WTC11 (cell line): Measurements from ENCODE around the gene MOB4. TPM values are rescaled to one million over a fixed set of nuclear protein-coding genes. Genes with fewer than 3 reads are reported as not detected.

ENCODE experiments used
- ATAC-seq: fragments of 200-7000 bp; cut with Tn5 transposase; 2 replicates; pipeline ENCODE4 v1.10.0; 2021; ENCODE audit warnings: mild to moderate bottlenecking, moderate library complexity
- CTCF ChIA-PET: fragments of 300-600 bp; sonication (Branson Sonifier 250); formaldehyde crosslinking; loops from one replicate; lab custom pipeline; 2021; ENCODE audit warnings: antibody characterized with exemption; lab: Charles Lee
- POLR2A ChIA-PET: fragments of 350-600 bp; sonication (Branson Sonifier 250); formaldehyde crosslinking; loops from one replicate; lab custom pipeline; 2021; ENCODE audit warnings: antibody characterized with exemption; lab: Charles Lee
- DNase-seq: peaks from one replicate; pipeline ENCODE4 v3.0.0; 2021; ENCODE audit warnings: low spot score
- H3K27ac Mint-ChIP-seq: 2 replicates; pipeline ENCODE4 v1.8.0; 2021; ENCODE audit warnings: mixed read lengths
- H3K27me3 Mint-ChIP-seq: 2 replicates; pipeline ENCODE4 v1.8.0; 2021; ENCODE audit warnings: low read depth, mild to moderate bottlenecking, moderate library complexity, mixed read lengths
- H3K36me3 Mint-ChIP-seq: 2 replicates; pipeline ENCODE4 v1.8.0; 2021; ENCODE audit warnings: mixed read lengths
- H3K4me1 Mint-ChIP-seq: 2 replicates; pipeline ENCODE4 v1.8.0; 2022; ENCODE audit warnings: mixed read lengths
- H3K4me3 Mint-ChIP-seq: 2 replicates; pipeline ENCODE4 v1.8.0; 2021; ENCODE audit warnings: mild to moderate bottlenecking, moderate library complexity, mixed read lengths
- H3K9me3 Mint-ChIP-seq: 2 replicates; pipeline ENCODE4 v1.8.0; 2021; ENCODE audit warnings: mixed read lengths
- ARID4B ChIP-seq: sonication (generic); formaldehyde crosslinking; IDR thresholded peaks from 2 replicates; pipeline ENCODE4 v1.8.0; 2023; ENCODE audit warnings: missing genetic modification reagents, mild to moderate bottlenecking, borderline replicate concordance
- CDX4 ChIP-seq: fragments of 250-450 bp; sonication (Bioruptor Pico); IDR thresholded peaks from 2 replicates; pipeline ENCODE4 v1.9.0; 2021; ENCODE audit warnings: moderate library complexity, mild to moderate bottlenecking, inconsistent platforms, borderline replicate concordance
- ELF4 ChIP-seq: sonication (generic); formaldehyde crosslinking; IDR thresholded peaks from 2 replicates; pipeline ENCODE4 v1.8.1; 2022; ENCODE audit warnings: low read depth, mild to moderate bottlenecking, moderate library complexity, missing genetic modification reagents
- FOXP1 ChIP-seq: sonication (generic); formaldehyde crosslinking; IDR thresholded peaks from 2 replicates; pipeline ENCODE4 v1.8.0; 2022; ENCODE audit warnings: missing genetic modification reagents, mild to moderate bottlenecking, moderate library complexity, borderline replicate concordance
- GABPB1 ChIP-seq: sonication (generic); formaldehyde crosslinking; IDR thresholded peaks from 2 replicates; pipeline ENCODE4 v1.8.1; 2023; ENCODE audit warnings: mild to moderate bottlenecking, missing genetic modification reagents
- HMGA2 ChIP-seq: fragments of 250-450 bp; sonication (Bioruptor Pico); IDR thresholded peaks from 2 replicates; pipeline ENCODE4 v1.4.0; 2021; ENCODE audit warnings: mild to moderate bottlenecking, moderate library complexity
- JUN ChIP-seq: sonication (generic); formaldehyde crosslinking; IDR thresholded peaks from 2 replicates; pipeline ENCODE4 v1.8.0; 2023; ENCODE audit warnings: mild to moderate bottlenecking, missing genetic modification reagents
- MXD4 ChIP-seq: fragments of 250-450 bp; sonication (Bioruptor Pico); IDR thresholded peaks from 2 replicates; pipeline ENCODE4 v1.8.0; 2021; ENCODE audit warnings: mild to moderate bottlenecking, moderate library complexity, borderline replicate concordance
- NFE2L1 ChIP-seq: sonication (generic); formaldehyde crosslinking; IDR thresholded peaks from 2 replicates; pipeline ENCODE4 v1.8.1; 2023; ENCODE audit warnings: missing genetic modification reagents
- OVOL2 ChIP-seq: fragments of 250-450 bp; sonication (Bioruptor Pico); IDR thresholded peaks from 2 replicates; pipeline ENCODE4 v1.9.0; 2021; ENCODE audit warnings: mild to moderate bottlenecking, borderline replicate concordance
- TEAD1 ChIP-seq: sonication (generic); formaldehyde crosslinking; IDR thresholded peaks from 2 replicates; pipeline ENCODE4 v1.8.0; 2022; ENCODE audit warnings: mild to moderate bottlenecking, missing genetic modification reagents
- USF2 ChIP-seq: sonication (generic); formaldehyde crosslinking; IDR thresholded peaks from 2 replicates; pipeline ENCODE4 v1.8.1; 2023; ENCODE audit warnings: mild to moderate bottlenecking, missing genetic modification reagents, moderate library complexity
- ZBTB43 ChIP-seq: sonication (generic); formaldehyde crosslinking; IDR thresholded peaks from 2 replicates; pipeline ENCODE4 v1.8.1; 2023; ENCODE audit warnings: mild to moderate bottlenecking, missing genetic modification reagents
- ZNF121 ChIP-seq: sonication (generic); formaldehyde crosslinking; IDR thresholded peaks from 2 replicates; pipeline ENCODE4 v1.8.0; 2023; ENCODE audit warnings: missing genetic modification reagents
- ZNF138 ChIP-seq: sonication (generic); formaldehyde crosslinking; conservative IDR thresholded peaks from 2 replicates; pipeline ENCODE4 v1.8.1; 2022; ENCODE audit warnings: mild to moderate bottlenecking, moderate library complexity, missing genetic modification reagents
- ZNF219 ChIP-seq: sonication (generic); formaldehyde crosslinking; IDR thresholded peaks from 2 replicates; pipeline ENCODE4 v1.8.0; 2023; ENCODE audit warnings: missing genetic modification reagents, mild to moderate bottlenecking, borderline replicate concordance
- ZNF317 ChIP-seq: sonication (generic); formaldehyde crosslinking; IDR thresholded peaks from 2 replicates; pipeline ENCODE4 v1.8.1; 2023; ENCODE audit warnings: low read depth, mild to moderate bottlenecking, moderate library complexity, missing genetic modification reagents, borderline replicate concordance
- ZNF416 ChIP-seq: fragments of 250-450 bp; sonication (Bioruptor Pico); IDR thresholded peaks from 2 replicates; pipeline ENCODE4 v1.9.0; 2021; ENCODE audit warnings: mild to moderate bottlenecking, inconsistent platforms
- ZNF512 ChIP-seq: sonication (generic); formaldehyde crosslinking; IDR thresholded peaks from 2 replicates; pipeline ENCODE4 v1.8.1; 2022; ENCODE audit warnings: missing genetic modification reagents, borderline replicate concordance
- ZNF532 ChIP-seq: fragments of 250-450 bp; sonication (Bioruptor Pico); IDR thresholded peaks from 2 replicates; pipeline ENCODE4 v1.9.0; 2021; ENCODE audit warnings: mild to moderate bottlenecking, borderline replicate concordance
- total RNA-seq: library from RNA; stranded (reverse); gene quantifications from 3 replicates; pipeline ENCODE4 v1.2.3, GENCODE V29; 2021

MOB4 gene
- total RNA-seq, 1 experiment from 2014 or later: 47.8 TPM

GRCh38 chr2:197499594-197500502 lies 16.0 kb upstream of the MOB4 start, which contains the start of the genes HSPD1 and HSPE1:
HSPD1 (minus strand) TSS chr2:197499840; CDS start chr2:197498848, 992 bp downstream.
HSPE1 (plus strand) TSS chr2:197500379; CDS start chr2:197500437, 58 bp downstream.
- Mint-ChIP-seq H3K36me3 (peaks cover 90% of the 10 kb centered on the region), H3K4me3 (peak within 1 kb of the TSS; percentile 91), H3K27ac (peak within 1 kb of the TSS; percentile 97), H3K4me1 (peaks cover 50% of the 10 kb centered on the region), H3K27me3 (no peaks in the 10 kb centered on the region; the same call in 1 of the 2 replicates), H3K9me3 (no peaks in the 10 kb centered on the region)
- peak; percentile 96 for DNase-seq
- peak; percentile 89 for ATAC-seq
- ChIA-PET CTCF (interaction anchor here (0.6 to 1.0 kb wide), 4 partner anchors 8 to 205 kb away, joined by 3 to 6 read pairs (median 4); partner anchors contain the start of gene MARS2), POLR2A (interaction anchor here (0.5 to 5.0 kb wide), 21 partner anchors 9 to 205 kb away, joined by 3 to 64 read pairs (median 5); partner anchors contain the start of genes COQ10B, MARS2, MOB4 and SF3B1)
- TF ChIP-seq ZNF416 (CRISPR knock-in tag) (no peak), NFE2L1 (peak; percentile 81), ZNF121 (CRISPR knock-in tag) (no peak), ZNF532 (CRISPR knock-in tag) (no peak), ZNF219 (CRISPR knock-in tag) (peak; percentile 39; the same call in 1 of the 2 replicates), FOXP1 (peak; percentile 89), ZNF512 (CRISPR knock-in tag) (no peak), ZNF138 (CRISPR knock-in tag) (no peak; the same call in 1 of the 2 replicates), MXD4 (CRISPR knock-in tag) (no peak), JUN (CRISPR knock-in tag) (no peak; the same call in none of the 2 replicates), ELF4 (CRISPR knock-in tag) (peak; percentile 82; the same call in 1 of the 2 replicates), OVOL2 (CRISPR knock-in tag) (no peak), CDX4 (CRISPR knock-in tag) (no peak), HMGA2 (CRISPR knock-in tag) (no peak), ZBTB43 (CRISPR knock-in tag) (peak; percentile 65; the same call in 1 of the 2 replicates), TEAD1 (peak; percentile 90), GABPB1 (CRISPR knock-in tag) (peak; percentile 87), ARID4B (CRISPR knock-in tag) (peak; percentile 94), USF2 (CRISPR knock-in tag) (peak; percentile 39), ZNF317 (CRISPR knock-in tag) (peak; percentile 67)
